Measurements from ENCODE around the gene TNIP1.

TNIP1 gene

DNA sequence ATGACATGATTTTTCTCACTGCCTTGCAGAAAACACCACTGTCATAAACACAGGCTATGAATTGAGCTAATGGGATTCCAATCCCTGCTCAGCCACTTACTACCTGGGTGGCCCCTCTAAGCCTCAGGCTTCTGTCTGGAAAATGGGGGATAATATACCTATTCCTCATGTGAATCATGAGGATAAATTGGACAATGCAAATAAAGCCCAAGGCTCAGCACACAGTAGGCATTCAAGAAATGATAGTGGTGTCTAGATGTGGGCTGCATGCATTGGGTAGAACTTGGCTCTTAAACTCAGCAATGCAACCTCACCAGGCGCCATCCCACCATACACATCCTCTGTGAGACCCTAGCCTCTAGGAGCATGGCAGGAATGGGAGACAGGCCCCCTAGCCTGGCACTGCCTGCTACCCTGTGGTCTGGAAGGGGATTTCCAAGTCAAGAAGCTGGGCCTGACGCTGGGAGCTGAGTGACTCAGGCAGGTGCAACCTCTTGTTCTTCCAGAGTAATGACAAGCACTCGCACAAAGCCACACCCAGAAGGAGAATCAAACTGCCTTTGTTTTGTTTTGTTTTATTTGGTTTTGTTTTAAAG lies 2.3 kb upstream of the TNIP1 start:
- no peak for DNase-seq (ENCODE audit: low spot score)

DNA sequence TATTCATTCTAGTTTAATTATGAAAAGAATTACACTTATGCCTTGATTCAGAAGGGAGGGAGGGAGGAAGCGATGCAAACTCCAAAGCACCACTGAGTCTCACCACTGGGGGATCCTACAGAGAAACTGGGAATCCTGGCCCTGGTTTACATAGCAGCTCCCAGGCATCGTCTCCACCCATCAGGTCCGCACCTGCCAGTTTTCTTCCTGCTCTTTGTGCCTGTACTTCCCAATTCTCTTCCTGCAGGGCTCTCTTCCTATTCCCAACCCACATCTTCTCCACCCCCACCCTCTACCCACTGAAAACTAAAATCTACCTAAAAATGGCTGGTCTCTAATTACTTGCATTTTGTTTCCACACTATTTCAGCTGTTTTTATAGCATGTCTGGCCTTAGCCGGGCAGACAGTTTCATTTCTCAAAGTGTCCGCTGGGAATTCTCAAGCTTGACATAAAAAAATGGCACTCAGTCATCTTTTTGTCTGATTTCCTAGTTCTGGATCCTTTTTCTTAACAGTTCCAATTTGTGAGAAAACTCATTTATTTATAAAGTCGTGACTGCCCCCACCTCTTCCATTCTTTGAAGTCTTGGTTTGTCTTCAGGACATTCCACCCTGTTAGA lies 1.6 kb upstream of the TNIP1 start:
- DNase-seq (ENCODE audit: low spot score) = no peak

DNA sequence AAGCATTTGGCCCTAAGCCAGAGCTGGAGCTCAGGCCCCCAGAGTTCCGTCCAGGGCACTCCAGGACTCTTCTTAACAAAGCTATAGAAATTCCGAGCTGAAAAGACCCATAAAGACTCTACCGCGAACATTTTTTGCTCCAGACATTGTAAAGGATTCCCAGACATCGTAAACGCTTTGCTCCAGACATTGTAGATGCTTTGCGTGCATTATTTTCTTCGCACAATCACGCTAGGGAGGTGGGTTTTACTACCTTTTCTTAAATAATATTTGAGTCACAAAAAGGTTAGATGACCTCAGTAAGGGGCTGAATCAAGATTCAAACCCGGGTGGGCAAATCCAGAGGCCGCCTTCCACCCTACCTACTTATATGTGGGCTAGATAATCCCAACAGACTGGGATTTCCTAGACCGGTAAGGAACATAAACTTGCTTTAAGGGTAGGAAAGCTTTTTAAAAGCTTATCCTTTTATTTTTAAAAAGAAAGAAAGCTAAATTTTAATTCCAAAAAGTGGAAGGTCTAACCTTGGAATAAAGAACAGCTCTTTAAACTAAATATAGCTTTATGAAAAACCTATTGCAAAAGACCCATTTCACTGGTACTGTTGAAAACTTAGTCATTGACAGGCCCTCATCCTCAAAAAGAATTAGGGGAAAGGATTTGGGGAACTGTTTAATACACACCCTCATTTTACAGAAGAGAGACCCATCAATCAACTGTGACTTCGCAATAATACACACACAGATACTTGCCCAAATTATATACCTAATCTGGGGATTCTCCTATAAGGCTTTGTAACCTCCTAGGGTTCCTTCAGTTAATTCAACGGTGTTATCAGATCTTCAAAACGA lies 822 bp upstream of the TNIP1 start:
- no peak for DNase-seq (ENCODE audit: low spot score)

DNA sequence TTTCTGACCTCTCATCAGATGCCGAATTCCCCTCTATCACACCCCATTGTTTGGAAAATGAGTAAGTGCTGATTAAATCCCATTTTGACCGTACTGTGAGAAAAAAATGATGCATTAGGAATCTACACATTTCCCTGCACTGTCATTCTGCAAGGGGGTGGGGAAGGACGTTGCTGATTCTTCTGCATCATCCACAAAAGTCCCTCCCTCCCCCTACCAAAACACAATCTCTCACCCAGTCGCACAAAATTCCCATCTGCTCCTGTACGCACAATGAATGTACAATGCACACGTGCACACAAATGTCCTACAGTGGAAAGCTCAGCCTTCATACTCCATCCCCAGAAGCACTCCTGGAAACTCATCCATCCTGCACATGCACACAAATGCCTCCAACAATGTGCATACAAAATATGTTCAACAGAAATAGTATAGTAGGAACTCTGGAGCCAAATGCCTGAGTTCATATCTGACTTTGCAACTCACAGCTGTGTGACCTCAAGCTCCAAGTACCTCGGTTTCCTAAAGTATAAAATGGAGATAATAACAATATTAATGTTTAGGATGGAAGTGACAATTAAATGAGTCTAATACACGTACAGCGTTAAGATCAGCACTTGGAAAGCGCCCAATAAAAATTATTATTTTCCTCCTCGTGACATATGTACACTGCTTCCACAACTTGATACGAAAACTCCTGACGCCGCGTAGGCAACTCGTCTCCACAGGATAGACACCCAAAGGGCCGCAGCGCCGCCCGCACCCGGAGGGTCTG lies 809 bp downstream of the TNIP1 start:
- peak; percentile 38 for DNase-seq (ENCODE audit: low spot score)

DNA sequence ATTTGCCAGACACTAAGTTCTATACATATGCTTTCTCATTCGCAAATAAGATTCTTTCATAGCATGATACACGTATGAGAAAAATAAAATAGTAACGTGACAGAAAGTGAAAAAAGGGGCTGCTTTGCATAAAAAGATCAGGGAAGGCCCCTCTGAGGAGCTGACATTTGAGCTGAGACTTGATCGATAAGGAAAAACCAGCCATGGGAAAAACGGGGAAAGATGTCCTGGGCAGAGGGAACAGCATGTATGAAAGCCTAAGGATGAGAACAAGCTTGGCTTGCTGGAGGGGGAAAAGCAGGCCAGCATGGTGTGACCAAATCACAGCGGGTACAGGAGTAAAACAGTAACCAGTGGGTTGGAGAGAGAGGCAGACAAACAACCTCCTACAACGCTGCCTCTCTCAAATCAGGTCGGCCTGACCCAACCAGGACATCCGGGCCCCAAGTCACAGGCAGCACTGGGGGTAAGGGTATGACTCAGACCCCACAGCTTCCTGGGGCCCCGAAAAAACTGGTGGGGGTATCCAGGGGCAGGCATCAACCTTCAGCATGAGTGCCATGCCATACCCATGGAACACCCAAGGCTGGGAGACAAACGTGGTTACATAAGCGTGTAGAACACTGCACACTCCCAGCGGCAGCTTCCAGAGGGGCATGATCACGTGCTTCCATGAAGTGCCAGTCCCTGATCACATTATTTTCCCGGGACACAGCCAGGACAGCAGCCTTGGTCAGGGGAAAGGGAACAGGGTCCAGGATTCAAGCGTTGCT lies 2.2 kb downstream of the TNIP1 start:
- no peak for DNase-seq (ENCODE audit: low spot score)

DNA sequence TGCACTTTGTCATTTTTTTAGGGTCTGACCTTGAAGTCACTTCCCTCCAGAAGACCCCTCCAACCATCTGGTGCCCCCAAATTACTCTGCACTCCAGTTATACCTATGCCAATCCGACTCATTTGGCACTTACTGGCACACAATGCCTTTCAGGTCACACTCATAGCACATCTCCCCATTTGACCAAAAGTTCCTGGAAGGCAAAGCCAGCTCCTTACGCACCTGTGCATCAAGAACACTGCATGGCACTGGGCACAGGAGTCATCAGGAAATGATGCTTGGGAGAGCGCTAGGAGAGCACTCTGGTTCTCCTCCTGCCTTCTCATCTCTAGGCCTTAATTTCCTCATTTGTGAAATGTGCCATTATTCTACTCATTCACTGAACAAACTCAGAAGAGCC lies 2.9 kb downstream of the TNIP1 start:
- no peak for DNase-seq (ENCODE audit: low spot score)

DNA sequence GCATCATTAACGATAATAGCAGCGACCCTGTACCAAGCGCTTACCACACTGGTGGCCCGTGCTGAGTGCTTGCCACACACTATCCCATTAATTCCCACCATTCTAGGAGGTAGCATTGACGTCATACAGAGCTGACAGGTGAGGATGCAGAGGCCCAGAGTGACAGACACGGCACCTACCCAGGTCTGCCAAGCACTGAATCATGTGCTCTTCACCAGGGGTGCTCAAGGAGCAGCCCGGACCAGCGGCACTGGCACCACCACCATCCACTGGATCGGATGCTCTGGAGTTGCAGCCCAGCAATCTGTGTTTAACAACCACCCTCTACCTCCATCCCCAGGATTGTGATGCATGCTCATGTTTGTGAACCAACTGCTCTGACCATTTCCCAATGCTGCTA lies 3.4 kb downstream of the TNIP1 start:
- DNase-seq (ENCODE audit: low spot score) = no peak

DNA sequence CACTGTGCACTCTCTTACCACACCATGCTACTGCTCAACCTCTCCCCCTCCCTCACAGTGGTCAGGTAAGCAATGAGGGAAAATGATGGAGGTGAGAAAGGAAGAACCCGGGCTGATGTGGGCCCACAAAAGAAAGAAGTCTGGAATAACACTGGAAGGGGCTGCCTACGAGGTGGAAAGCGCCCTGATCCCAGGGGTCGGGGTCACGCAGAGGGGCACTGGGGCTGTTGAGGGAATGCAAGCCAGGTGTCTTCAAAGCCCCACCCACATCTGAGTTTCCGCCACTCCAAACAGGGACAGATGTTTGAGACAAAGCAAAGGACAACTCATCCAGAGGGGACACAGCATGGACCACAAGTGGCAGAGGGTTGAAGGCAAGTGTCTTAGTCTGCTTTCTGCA lies 4.2 kb downstream of the TNIP1 start:
- no peak for DNase-seq (ENCODE audit: low spot score)

DNA sequence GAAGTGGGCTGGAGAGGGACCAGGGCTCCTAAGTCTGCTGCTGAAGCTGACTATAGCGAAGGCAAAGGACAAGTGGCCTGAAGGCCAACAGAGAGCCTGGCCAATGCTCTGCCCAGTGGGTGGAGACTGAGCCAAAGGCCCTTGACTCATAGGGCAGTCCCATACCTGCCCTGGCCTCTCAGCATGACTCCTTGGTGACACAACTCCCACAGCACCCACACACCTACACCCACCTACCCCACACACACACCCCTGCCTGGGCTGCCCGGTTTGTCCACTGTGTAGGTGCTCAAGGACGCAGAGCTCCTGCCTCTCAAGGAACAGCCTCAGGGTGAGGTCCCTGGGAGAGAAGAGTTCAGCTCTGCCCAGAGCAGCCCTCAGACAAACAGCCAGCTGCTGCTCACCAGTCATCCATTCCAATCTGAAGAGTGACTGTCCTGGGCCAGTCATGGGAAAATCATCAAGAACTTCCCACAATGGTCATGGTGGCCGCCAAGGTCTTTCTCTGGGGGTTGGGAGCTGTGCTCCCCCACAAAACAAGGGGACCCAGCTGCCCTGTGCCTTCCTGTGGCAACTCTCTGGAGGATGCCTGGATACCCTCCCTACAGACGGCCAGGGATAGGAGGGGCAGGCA lies 5.0 kb downstream of the TNIP1 start:
- DNase-seq (ENCODE audit: low spot score) = no peak

DNA sequence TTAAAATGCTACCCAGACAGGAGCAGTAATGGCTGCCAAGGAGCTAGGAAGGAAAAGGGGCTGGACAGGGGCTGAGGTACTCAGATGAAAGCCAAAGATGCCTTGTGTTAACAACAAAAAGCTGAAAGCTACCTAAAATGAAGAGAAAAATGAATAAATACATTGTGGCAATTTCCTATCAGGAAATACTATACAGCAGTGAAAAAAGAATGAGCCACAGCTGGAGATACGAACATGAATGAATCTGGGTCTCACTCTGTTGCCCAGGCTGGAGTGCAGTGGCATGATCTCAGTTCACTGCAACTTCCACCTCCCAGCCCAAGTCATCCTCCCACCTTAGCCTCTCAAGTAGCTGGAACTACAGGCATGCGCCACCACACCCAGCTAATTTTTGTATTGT lies 6.3 kb downstream of the TNIP1 start:
- DNase-seq (ENCODE audit: low spot score) = no peak

DNA sequence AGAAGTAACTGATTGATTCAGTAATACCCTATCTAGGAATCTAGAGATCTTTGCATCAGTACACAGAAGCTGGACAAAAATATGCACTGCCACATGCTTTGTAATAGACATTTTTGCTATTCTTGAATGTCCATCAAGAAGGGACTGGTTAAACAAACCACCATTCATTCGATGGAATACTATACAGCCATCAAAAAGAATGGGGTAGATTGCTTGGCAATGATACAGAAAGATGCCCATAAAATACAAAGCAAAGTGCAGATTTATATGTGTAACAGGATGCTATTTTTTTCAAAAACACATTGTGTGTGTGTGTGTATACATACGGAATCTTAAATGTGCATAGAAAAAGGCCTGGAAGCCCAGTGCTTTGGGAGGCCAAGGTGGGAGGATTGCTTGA lies 7.6 kb downstream of the TNIP1 start:
- DNase-seq (ENCODE audit: low spot score) = no peak

DNA sequence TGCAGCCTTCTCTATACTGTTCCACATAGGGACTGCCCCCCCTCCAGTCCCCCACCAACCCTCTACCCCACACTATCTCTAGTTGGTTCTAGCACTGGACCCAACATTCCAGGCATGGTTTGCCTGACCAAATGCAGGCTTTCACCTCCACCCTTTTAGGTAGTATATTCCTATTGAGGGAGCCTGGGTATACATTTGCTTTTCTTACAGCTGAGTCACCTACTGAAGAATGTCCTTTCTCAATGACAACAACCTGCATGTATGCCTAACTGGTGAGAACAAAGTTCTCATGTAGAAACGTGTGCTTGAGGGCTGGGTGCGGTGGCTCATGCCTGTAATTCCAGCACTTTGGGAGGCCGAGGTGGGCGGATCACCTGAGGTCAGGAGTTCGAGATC lies 8.2 kb downstream of the TNIP1 start:
- DNase-seq (ENCODE audit: low spot score) = no peak

DNA sequence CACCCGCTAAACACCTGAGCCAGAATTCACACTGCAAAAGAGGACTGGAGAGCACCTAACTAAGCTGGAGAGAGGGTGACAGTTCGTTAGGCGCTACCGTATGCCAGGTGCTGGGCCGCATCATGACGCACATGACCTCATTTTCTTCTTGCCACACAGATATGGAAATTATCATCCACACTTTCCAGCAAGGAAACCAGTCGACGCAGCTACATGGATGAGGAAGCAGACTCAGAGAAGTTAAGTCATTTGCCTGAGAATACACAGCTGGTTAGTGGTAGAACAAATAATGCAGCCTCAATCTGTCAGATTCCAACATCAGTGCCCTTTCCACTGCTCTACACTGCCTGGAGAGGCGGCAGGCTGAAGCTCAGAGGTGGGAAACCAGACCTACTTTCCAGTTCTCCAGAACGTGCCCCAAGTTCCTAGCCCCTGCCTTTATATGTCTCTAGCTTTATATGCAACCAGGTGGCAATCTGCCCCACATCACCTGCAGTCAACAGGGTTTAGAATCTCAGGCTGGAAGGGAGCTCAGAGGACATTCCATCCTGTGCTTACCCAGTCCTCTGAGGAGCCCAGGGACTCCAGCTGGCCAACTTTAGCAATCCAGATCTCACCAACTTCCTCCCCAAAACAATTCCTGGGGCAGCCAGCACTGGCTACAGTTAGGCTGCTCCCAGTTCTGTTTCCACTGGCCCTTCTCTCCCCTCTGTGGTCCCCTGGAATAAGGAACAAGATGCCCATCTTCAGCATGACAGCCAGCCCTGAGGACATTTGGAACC lies 8.8 kb downstream of the TNIP1 start:
- no peak for DNase-seq (ENCODE audit: low spot score)

DNA sequence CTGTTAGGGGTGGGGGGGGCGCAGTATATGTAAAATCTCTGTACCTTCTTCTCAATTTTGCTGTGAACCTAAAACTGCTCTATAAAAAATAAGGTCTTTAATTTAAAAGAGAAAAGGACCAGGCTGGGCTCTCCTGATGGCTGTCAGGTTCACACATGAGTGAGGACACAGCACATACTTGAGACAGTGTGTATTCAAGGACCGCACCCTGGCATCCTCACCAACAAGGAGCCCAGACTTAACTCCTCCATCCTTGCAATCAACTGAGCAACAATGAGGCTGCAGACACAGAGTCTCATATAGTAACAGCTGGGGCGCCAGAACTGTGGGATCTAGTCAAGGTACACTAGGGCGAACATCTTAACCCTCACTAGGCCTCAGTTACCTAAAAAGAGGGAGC lies 9.8 kb downstream of the TNIP1 start:
- no peak for DNase-seq (ENCODE audit: low spot score)

DNA sequence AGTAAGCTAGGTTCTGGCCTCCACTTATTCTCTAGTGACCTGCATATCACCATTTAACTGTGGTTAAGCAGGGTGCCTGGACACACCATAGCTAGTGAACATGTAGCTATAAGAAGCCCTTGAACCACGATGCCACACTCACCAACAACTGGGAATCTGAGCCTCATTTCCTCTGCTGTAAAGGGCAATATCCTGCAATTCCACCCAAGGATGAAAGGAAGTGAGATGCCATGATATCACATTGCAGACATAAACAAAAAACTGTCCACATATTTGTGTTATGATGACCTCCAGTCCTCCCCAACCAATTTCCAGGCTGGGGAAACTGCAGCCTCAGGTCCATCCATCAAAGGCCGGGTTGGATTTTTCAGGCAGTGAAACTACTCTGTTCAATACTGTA lies 10.4 kb downstream of the TNIP1 start:
- no peak for DNase-seq (ENCODE audit: low spot score)

DNA sequence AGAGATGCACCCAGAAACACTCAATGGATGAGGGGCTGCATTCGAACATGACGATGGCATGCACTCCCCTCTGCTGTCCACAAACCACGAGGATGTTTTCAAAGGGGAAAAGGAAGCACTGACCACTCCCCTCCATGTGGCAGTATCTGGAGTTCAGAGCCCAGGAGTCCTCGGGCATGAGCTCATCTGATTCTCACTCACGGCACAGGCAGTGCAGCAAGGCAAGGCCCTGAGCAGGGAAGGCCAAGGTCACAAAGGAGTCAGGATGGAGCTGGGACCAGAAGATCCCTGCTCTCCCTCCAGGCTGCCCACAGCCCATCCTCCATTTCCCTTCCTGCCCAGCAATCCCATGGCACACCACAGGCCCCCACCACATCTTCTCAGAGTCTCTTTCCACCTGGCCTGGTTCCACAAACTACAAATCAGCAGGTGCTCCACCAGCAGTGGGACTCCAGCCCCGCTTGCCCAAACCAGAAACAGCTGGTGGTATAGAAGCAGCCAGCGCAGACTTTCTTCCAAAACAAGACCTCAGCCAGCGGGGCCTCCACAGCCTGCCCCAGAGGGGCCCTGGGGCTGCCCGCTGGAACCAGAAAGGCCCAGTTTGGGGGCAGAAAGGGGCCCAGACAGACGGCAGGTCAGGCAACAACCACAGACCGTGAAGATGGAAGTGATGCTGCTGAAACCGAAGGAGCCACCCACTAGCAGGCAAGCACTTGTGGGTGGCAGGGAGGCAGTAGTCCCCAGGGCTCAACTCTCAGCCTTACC lies 12.2 kb downstream of the TNIP1 start:
- DNase-seq (ENCODE audit: low spot score) = no peak

DNA sequence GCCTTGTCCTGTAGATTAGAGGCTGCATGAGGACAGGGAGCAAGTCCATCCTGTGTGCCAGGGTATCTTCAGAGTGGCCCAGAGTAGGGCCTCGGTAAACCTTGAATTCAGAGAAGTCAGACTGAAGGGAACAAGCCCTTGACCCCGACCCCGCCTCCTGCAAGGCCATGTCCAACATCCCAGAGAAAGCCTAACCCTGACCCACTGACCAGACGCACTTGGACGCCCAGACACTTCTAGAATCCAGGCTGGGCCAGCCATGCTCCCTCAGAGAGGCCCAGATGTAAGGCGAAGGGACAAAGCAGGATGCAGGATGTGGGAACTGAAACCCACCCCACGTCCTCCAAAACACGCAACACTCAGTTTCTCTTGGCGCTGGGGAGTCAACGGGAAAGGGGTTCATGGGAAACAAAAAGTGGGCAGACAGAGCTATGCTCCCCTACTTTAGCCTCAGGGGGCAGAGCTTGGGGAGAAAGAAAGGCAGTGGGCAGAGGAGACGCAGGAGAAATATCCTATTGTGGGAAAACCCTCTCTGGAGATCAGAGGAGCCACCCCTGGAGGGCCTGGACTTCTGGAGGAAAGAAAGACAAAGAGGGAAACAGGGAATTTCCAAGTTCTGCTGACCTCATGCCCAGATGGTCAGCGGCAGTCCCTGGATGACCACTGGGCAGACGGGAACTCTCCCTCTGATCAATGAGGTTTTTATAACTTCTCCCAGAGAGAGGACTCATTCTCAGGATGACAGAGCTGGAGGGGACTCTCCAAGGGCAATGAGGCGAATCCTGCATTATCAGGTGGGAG lies 13.0 kb downstream of the TNIP1 start:
- DNase-seq (ENCODE audit: low spot score) = no peak

DNA sequence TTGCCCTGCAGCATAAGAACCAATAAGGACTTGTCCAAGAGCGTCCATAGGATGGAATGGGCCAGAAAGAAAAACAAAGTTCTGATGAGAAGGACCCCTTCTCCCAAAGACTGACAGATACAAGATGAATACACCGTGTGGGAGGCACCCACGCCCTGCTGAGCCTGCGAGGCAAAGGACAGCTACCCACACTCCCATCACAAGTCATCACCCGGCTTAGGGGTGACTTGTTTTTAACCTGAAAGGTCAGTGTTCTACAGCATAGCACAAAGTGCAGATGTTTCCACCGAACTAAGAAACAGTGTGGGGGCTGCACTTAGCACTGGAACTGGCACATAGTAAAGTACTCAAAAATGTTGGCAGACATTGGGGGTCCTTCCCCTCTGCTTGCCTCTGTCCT lies 13.9 kb downstream of the TNIP1 start:
- no peak for DNase-seq (ENCODE audit: low spot score)

DNA sequence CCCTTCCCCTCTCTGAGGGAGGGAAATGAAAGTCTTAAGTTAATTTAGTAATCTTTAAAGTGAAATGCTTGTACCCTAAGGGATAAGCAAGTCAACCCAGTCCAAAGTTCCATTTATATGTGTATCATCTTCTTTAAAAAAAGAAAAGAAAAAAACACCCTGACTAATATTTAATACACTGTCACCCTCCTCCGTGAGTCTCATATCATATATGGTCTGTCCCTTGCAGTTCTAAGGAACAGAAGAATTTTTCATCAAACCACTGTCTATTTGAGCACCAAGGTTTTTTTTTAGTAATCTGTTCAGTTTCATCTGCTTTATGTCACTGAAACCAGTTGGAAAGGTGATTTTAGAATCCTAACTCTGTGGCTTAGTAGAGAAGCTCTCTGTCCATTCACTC lies 15.2 kb downstream of the TNIP1 start:
- no peak for DNase-seq (ENCODE audit: low spot score)

All from pons (tissue), 1 donor.